Glomerular visceral epithelial cell (primary cell): ENCODE measurements around the gene KLHL17.
"Not testable (repeated sequence)": the region's sequence is repeated elsewhere in the genome, so short reads cannot be mapped to it uniquely, and the experiment has no call there.

ENCODE experiments used
- DNase-seq: peaks from one replicate; pipeline ENCODE4 v3.0.0-alpha.2; 2016; ENCODE audit errors: extremely low spot score

KLHL17 gene

GRCh38 chr1:936348-937264 lies 23.8 kb upstream of the KLHL17 start:
- no peak for DNase-seq

DNA sequence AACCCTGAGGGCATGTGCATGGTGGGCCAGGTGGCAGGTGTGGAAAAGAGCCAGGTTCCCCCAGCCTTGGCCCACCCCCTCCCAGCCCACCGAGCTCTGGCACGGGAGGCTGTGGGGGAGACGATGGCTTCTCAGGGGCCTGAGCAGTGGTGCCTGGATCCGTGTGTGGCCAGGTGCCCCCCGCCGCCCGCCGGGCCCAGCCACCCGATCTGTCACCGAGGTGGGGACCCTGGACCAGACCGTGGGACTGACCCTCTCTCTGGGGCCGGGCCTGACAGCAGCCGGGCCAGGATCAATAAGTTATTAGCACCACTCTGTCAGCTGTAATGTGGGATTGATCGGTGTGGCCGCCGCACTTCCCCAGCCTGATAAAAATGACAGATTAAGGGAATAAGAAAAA lies 22.9 kb upstream of the KLHL17 start:
- no peak for DNase-seq

DNA sequence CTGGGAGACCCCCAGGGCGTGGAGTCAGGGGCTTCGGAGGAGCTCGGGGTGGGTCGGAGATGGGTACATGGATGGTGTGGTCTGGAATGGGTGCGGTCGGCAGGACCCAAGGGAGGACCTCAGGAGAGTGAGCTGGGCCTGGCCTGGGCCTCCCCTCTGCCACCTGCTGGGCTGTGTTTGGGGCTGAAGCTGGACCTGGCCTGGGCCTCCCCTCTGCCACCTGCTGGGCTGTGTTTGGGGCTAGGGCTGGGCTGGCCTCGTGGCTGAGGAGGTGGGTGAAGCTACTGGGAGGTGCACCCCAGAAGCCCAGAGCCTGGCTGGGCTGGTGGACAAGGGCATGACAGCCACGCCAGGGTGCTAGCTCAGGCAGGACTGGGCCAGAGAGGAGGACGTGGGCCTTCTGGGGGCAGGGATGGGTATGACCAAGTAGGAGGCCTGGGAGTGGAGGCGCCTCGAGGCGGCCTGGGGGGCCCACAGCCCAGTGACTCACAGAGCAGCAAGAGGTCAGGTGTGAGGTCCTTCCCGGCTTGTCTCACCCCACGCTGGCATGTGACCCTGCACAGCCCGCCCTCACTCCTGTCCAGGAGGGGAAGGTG lies 22.2 kb upstream of the KLHL17 start:
- DNase-seq, result peak; percentile 78

GRCh38 chr1:938711-939489 lies 21.5 kb upstream of the KLHL17 start:
- DNase-seq, result no peak

GRCh38 chr1:939511-940106 lies 20.8 kb upstream of the KLHL17 start:
- no peak for DNase-seq

DNA sequence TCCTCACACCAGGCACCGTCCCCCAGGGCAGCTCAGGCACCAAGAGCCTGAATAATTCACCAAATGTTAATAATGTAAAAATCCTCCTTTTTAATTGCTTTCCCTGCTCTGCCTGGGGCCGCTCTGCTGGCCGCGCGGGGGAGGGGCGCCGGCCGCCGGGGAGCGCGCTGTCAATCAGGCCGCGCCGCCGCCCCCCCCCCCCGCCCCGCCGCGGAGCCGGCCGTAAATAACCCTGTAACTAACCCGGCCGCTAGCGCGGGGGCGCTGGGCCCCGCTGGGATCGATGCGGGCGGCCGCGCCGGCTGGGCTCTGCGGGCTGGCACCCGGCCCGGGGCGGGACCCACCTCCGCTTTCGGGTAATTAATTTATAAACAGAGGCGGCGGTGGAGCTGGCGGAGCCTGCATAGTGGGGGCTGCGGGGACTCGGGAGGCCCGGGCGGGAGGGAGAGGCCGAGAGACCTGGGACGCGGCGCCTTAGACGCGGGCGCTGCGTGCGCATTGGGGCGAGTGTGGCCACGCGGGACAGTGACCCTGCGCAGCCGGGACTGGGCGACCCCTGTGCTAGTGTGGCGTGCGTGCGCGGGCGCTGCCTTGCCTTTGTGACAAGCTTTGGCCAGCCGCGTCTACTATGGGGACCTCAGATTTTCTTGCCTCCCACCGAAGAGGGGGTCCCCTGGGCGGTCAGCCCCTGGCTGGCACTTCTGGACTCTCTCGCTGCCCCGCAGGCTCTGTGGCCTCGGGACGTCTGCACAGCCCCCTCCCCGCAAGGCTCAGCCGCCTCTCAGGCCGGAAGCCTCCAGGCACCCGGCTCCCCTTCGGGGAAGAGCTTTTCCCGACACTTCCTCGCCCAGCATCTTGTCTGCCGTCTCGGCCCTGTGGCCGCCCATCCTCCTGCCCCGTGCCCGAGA lies 20.0 kb upstream of the KLHL17 start:
- DNase-seq, result peak; percentile 72

DNA sequence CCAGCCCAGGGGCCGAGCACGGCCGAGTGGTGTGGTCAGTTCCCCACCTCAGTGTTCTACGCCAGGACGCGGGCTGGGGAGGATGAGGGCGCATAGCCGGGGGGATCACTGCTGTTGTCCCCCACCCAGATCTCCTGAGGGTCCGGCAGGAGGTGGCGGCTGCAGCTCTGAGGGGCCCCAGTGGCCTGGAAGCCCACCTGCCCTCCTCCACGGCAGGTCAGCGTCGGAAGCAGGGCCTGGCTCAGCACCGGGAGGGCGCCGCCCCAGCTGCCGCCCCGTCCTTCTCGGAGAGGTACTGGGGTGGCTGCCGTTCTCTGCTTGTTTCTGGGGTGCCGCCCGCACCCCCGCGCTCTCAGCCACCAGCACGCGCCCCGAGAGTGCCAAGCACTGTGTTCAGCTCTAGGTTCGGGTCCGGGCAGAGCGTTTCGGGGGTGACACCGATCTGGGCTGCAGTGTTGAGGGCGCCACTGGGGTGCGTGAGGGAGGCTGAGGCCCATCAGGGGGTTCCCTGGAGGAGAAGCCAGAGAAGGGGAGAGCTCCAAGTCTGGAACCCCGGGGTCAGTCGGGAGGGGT lies 19.3 kb upstream of the KLHL17 start:
- DNase-seq, result no peak

- DNase-seq, result peak; percentile 72
Observed at GRCh38 chr1:941588-942383, 18.6 kb upstream of the KLHL17 start.

DNA sequence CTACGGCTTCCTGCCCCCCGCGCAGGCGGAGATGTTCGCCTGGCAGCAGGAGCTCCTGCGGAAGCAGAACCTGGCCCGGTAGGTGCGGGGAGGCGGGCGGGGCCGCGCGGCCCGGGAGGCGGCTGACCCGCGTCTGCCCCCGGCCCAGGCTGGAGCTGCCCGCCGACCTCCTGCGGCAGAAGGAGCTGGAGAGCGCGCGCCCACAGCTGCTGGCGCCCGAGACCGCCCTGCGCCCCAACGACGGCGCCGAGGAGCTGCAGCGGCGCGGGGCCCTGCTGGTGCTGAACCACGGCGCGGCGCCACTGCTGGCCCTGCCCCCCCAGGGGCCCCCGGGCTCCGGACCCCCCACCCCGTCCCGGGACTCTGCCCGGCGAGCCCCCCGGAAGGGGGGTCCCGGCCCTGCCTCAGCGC lies 18.0 kb upstream of the KLHL17 start:
- no peak for DNase-seq

DNA sequence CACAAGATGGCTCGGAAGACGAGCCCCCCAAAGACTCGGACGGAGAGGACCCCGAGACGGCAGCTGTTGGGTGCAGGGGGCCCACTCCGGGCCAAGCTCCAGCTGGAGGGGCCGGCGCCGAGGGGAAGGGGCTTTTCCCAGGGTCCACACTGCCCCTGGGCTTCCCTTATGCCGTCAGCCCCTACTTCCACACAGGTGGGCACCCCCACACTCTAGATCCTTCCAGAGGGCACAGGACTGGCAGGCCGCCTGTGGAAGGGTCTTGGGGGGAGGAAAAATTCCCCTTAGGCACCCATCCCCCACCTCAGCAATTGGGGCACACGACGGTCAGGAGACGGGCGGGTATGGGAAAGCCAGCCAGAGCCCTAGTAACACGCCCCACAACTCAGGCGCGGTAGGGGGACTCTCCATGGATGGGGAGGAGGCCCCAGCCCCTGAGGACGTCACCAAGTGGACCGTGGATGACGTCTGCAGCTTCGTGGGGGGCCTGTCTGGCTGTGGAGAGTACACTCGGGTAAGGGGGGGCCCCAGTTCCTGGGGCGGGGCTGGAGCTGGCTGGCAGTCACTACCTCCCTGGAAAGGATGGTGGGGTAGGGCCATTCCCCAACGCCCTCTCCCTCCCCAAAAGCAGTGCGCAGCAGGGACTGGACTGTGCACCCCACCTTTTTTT lies 17.4 kb upstream of the KLHL17 start:
- DNase-seq, result peak; percentile 52

DNA sequence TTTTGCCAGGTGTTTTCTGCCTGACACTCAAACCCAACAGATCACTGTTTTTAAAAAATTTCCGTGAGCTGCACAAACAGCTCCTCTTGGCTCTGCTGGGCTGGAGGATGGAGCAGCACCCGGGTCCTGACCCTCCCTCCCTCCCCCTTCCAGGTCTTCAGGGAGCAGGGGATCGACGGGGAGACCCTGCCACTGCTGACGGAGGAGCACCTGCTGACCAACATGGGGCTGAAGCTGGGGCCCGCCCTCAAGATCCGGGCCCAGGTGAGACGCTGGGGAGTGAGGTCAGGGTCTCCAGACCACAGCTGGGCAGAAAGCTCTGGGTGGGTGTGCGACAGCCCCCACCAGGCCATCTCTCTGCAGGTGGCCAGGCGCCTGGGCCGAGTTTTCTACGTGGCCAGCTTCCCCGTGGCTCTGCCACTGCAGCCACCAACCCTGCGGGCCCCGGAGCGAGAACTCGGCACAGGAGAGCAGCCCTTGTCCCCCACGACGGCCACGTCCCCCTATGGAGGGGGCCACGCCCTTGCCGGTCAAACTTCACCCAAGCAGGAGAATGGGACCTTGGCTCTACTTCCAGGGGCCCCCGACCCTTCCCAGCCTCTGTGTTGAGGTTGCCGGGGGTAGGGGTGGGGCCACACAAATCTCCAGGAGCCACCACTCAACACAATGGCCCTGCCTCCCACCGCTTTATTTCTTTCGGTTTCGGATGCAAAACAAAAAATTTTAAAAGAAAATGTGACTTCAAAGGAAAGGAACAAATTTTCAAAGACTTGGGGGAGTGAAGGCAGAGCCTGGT lies 16.6 kb upstream of the KLHL17 start:
- no peak for DNase-seq

- no peak for DNase-seq
Observed at GRCh38 chr1:944341-945325, 15.8 kb upstream of the KLHL17 start.

DNA sequence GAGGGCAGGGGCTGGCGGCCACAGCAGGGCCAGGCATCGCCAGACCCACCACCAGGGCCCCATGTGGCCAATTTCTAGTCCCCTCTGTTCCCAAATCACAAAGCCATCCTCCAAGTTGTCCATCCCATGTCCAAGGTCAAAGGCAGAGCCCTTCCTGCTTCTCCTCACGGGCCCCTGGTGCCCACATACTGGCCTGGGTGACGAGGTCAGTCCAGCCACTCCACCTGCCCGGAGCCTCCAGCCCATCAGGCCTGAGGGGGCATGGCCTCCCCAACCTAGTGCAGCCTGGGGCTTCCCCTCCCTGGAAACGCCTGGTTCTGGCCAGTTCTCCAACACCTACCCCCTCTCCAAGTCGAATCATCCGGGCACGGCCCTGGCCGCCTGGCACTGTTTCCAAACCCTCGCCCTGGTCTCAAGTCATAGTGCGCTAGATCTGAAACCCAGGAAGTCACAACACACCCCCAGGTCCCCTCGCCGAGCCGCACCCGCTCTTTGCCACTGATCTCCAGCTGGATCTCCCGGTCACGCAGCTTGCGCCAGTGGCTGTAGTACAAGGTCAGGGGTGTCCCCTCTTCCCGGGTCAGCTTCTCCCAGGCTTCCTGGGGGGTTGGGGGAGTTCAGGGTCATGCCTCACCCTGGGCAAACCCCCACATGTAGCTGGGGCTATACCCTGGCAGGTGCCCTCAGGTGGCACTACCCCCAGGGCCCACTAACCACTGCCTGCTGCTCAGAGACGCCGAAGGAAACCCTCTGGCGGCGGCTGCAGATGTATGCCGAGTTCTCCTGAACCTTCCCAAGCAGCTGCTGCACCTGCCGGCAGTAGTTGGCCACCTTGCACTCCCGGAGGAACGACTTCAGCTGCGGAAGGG lies 14.5 kb upstream of the KLHL17 start:
- no peak for DNase-seq

GRCh38 chr1:946811-947210 lies 13.6 kb upstream of the KLHL17 start:
- not testable (repeated sequence) for DNase-seq

- no peak for DNase-seq
Observed at GRCh38 chr1:947958-948357, 12.4 kb upstream of the KLHL17 start.

DNA sequence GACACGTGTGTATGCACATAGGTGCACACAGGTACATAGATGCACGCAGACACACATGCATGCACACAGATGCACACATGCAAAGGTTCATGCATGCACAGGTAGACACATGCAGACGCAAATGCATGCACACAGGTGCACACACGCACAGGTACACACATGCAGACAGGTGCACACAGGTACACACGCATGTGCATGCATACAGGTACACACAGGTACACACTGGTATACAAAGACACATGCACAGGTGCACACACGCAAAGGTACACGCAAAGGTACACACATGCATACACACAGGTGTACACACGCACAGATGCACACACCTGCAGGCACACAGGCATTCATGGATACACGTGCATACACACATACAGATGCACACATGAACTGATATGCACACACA lies 10.1 kb upstream of the KLHL17 start:
- no peak for DNase-seq
